ENCODE results near the gene NGEF.

NGEF gene

DNA sequence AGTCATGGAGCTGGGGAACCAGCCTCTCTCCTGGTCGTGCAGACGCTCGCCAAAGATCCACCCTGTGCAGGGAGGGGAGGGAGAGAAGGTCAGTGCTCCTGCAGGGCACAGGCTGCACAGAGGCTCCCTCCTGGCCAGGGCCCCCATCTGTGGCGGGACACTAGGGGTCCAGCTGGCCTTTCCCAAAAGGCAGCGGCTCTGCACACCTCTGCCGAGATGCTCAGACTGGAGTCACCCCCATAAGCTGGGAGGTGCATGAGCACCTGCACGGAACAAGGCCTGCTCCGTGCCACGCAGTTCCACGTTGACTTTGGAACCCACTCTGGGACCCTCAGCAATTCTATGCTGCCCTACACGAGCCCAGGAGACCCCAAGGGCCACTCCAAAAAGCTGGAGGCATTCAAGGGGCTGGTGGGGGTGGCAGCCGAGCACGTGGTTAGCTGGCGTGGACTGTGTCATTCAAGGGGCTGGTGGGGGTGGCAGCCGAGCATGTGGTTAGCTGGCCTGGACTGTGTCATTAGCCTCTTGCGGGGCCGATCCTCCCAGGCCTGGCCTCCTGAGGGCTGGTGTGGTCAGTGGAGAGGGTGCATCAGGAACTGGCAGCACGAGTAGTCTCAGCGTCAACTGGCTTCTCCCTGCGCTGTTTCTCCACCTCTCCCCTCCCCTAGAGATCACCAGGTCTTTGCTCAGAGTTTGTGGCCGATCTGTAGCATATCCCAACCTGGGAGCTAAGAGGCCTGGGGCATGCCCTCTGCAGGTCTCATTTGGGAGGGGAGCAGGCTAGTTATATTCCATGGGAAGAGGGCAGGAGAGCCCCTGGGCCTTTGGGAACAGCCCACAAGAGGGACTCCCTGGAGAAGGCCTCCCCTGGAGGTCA lies 133.2 kb downstream of the NGEF start:
- TF ChIP-seq, protein P1, sequence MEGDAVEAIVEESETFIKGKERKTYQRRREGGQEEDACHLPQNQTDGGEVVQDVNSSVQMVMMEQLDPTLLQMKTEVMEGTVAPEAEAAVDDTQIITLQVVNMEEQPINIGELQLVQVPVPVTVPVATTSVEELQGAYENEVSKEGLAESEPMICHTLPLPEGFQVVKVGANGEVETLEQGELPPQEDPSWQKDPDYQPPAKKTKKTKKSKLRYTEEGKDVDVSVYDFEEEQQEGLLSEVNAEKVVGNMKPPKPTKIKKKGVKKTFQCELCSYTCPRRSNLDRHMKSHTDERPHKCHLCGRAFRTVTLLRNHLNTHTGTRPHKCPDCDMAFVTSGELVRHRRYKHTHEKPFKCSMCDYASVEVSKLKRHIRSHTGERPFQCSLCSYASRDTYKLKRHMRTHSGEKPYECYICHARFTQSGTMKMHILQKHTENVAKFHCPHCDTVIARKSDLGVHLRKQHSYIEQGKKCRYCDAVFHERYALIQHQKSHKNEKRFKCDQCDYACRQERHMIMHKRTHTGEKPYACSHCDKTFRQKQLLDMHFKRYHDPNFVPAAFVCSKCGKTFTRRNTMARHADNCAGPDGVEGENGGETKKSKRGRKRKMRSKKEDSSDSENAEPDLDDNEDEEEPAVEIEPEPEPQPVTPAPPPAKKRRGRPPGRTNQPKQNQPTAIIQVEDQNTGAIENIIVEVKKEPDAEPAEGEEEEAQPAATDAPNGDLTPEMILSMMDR (IDR thresholded peaks at IDR 0.05; ENCODE audit: insufficient read depth, low read length, poor library complexity, severe bottlenecking), result no peak
- TF ChIP-seq EZH2phosphoT487 (conservative IDR thresholded peaks at IDR 0.05; ENCODE audit: low read length), result no peak
- no peaks in the 10 kb centered on the region for H4K20me1 ChIP-seq (ENCODE audit: low read depth, low read length)
- H3K36me3 ChIP-seq (ENCODE audit: low read length), result no peaks in the 10 kb centered on the region
- H3K9me3 ChIP-seq (ENCODE audit: insufficient read depth, low read length), result no peaks in the 10 kb centered on the region
- no peak overlapping the region for H3K4me3 ChIP-seq (ENCODE audit: insufficient read depth, low read length, poor library complexity, severe bottlenecking)
- H3K27me3 ChIP-seq (ENCODE audit: low read length), result no peaks in the 10 kb centered on the region
- H3F3A ChIP-seq (ENCODE audit: insufficient read depth), result no peaks in the 10 kb centered on the region
- H2AFZ ChIP-seq (ENCODE audit: low read depth, low read length, severe bottlenecking), result no peak overlapping the region
- no peak overlapping the region for H3K9ac ChIP-seq (ENCODE audit: low read length)
- H3K27ac ChIP-seq (ENCODE audit: low read depth, low read length), result no peak overlapping the region
- no peaks in the 10 kb centered on the region for H3K9me2 ChIP-seq (replicated peaks; ENCODE audit: insufficient read depth, low read length)
- no peaks in the 10 kb centered on the region for H3K79me2 ChIP-seq (ENCODE audit: insufficient read depth, low read length)
- no peak overlapping the region for H3K4me2 ChIP-seq (ENCODE audit: low read depth, low read length, poor library complexity, severe bottlenecking)

DNA sequence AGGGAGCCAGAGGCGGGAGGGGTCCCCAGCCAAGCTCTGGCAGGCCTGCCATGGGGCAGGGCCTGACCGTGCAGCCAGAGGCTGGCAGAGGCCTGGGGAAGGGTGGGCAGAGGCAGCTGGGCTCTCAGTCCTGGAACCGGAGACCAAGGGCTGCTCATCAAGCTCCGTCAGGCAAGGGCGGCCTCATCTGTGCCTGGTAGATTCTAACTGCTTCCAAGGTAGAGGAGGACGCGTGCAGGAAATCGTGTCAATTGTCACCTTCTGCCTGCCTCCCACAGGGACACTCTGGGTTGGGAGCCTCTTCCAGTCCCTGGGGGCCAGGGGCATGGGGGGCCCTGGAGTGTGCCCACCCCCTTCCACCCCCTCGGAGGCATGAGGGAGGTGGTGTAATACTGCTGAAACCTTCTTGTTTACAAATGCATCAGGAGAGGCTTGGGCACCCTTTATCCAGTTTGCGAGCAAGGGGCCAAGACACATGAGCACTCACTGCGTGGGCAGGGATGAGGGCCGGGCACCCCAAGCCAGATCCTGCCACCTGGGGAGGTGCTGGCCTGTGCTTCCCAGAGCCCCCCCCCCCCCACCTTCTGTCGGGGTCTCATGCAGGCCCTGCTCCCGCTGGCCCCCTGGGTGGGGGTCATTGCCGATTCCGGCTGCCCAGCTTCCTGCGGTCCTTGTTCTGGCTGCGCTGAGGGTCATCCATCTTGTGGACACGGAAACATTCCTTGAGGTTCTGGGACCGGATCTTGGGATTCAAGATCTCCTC lies 134.0 kb downstream of the NGEF start:
- no peak overlapping the region for H3K9ac ChIP-seq (ENCODE audit: low read length)
- H3K4me2 ChIP-seq (ENCODE audit: low read depth, low read length, poor library complexity, severe bottlenecking), result no peak overlapping the region
- H3K9me3 ChIP-seq (ENCODE audit: insufficient read depth, low read length), result no peaks in the 10 kb centered on the region
- no peak overlapping the region for H3K4me3 ChIP-seq (ENCODE audit: insufficient read depth, low read length, poor library complexity, severe bottlenecking)
- TF ChIP-seq, protein P1 (IDR thresholded peaks at IDR 0.05; ENCODE audit: insufficient read depth, low read length, poor library complexity, severe bottlenecking), result no peak
- TF ChIP-seq EZH2phosphoT487 (conservative IDR thresholded peaks at IDR 0.05; ENCODE audit: low read length), result no peak
- H3K36me3 ChIP-seq (ENCODE audit: low read length), result no peaks in the 10 kb centered on the region
- H4K20me1 ChIP-seq (ENCODE audit: low read depth, low read length), result no peaks in the 10 kb centered on the region
- no peak overlapping the region for H2AFZ ChIP-seq (ENCODE audit: low read depth, low read length, severe bottlenecking)
- no peaks in the 10 kb centered on the region for H3K9me2 ChIP-seq (replicated peaks; ENCODE audit: insufficient read depth, low read length)
- H3K79me2 ChIP-seq (ENCODE audit: insufficient read depth, low read length), result no peaks in the 10 kb centered on the region
- H3K27me3 ChIP-seq (ENCODE audit: low read length), result no peaks in the 10 kb centered on the region
- no peak overlapping the region for H3K27ac ChIP-seq (ENCODE audit: low read depth, low read length)
- H3F3A ChIP-seq (ENCODE audit: insufficient read depth), result no peaks in the 10 kb centered on the region

DNA sequence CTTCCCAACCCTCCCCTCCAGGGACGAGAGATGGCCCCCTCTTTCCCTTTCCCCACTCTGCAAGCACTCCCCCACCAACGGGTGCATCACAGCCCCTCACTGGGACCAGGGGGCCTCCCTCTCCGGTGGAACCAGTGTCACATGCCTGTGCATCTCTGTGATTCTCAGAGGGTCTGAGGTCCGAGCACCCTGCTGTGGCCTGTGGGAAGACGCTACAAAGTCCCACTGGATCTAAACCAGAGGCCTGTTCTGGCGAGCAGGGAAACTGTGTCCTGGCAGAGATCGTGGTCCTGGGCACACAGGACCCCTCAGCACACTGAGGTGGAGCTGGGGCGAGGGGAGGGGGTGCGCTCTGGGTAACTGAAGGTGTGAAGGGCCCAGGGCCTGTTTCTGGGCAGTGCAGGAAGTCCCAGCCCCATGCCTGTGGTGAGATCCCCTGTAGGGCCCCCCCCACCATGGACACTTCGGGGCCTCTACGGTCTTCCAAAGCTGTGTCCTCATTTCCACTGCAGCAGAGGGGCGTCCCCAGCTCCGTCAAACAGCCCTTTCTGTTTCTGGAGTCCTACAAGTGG lies 135.0 kb downstream of the NGEF start:
- no peaks in the 10 kb centered on the region for H3K79me2 ChIP-seq (ENCODE audit: insufficient read depth, low read length)
- H4K20me1 ChIP-seq (ENCODE audit: low read depth, low read length), result no peaks in the 10 kb centered on the region
- H3K4me2 ChIP-seq (ENCODE audit: low read depth, low read length, poor library complexity, severe bottlenecking), result no peak overlapping the region

More for the DNA sequence above, 135.0 kb downstream of the NGEF start:
- H3K9ac ChIP-seq (ENCODE audit: low read length), result no peak overlapping the region
- TF ChIP-seq, protein P1 (IDR thresholded peaks at IDR 0.05; ENCODE audit: insufficient read depth, low read length, poor library complexity, severe bottlenecking), result no peak
- no peak for TF ChIP-seq EZH2phosphoT487 (conservative IDR thresholded peaks at IDR 0.05; ENCODE audit: low read length)
- no peaks in the 10 kb centered on the region for H3K27me3 ChIP-seq (ENCODE audit: low read length)
- no peak overlapping the region for H3K4me3 ChIP-seq (ENCODE audit: insufficient read depth, low read length, poor library complexity, severe bottlenecking)
- no peaks in the 10 kb centered on the region for H3K36me3 ChIP-seq (ENCODE audit: low read length)
- H3F3A ChIP-seq (ENCODE audit: insufficient read depth), result no peaks in the 10 kb centered on the region
- no peak overlapping the region for H2AFZ ChIP-seq (ENCODE audit: low read depth, low read length, severe bottlenecking)
- no peaks in the 10 kb centered on the region for H3K9me2 ChIP-seq (replicated peaks; ENCODE audit: insufficient read depth, low read length)
- H3K9me3 ChIP-seq (ENCODE audit: insufficient read depth, low read length), result no peaks in the 10 kb centered on the region
- H3K27ac ChIP-seq (ENCODE audit: low read depth, low read length), result no peak overlapping the region

Measured in SU-DHL-6 (cell line).